ENCODE data around the gene VSTM2B. TPM values are rescaled to one million over a fixed set of nuclear protein-coding genes. Genes with fewer than 3 reads are reported as not detected.

Gene VSTM2B
- total RNA-seq, 1 experiment from 2014 or later = 0.31 TPM

DNA sequence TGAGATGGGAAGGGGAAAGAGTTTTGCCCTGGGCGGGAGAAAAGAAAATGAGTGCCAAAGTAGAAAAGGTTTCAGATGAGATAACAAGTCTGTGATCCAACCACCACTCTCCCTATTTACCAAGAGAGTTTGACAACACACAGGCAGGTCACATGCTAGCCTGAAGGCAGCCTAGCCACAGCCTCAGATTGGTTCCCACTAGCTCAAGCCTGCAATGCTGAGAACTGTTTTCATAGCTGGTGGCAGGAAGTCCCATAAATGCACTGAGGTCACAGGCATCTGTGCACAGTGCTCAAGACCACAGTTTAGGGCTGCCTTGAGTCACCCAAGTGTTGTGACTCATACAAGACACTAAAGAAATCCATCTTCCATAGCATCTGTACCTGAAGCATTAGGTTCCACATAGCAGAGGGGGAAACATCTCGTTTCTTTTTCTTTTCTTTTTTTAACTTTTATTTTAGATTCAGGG lies 61.8 kb downstream of the VSTM2B start:
- TF ChIP-seq, protein P1, sequence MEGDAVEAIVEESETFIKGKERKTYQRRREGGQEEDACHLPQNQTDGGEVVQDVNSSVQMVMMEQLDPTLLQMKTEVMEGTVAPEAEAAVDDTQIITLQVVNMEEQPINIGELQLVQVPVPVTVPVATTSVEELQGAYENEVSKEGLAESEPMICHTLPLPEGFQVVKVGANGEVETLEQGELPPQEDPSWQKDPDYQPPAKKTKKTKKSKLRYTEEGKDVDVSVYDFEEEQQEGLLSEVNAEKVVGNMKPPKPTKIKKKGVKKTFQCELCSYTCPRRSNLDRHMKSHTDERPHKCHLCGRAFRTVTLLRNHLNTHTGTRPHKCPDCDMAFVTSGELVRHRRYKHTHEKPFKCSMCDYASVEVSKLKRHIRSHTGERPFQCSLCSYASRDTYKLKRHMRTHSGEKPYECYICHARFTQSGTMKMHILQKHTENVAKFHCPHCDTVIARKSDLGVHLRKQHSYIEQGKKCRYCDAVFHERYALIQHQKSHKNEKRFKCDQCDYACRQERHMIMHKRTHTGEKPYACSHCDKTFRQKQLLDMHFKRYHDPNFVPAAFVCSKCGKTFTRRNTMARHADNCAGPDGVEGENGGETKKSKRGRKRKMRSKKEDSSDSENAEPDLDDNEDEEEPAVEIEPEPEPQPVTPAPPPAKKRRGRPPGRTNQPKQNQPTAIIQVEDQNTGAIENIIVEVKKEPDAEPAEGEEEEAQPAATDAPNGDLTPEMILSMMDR (conservative IDR thresholded peaks at IDR 0.05) = no peak

More for the DNA sequence above, 61.8 kb downstream of the VSTM2B start:
- no CpG with 5 or more reads among the region's 2 CpGs for WGBS (ENCODE audit: extremely low coverage, insufficient read length, low lambda C conversion rate)
- H2BK12ac ChIP-seq (ENCODE audit: insufficient read length, low read depth, low read length) = no peak overlapping the region
- no peak overlapping the region for H3K9ac ChIP-seq (ENCODE audit: extremely low read depth, insufficient read length, low read length)
- no peak overlapping the region for H4K5ac ChIP-seq (ENCODE audit: insufficient read length, low read depth, low read length)
- Mint-ChIP-seq H3K27me3 (ENCODE audit: low read depth) (peaks cover 88% of the 10 kb centered on the region), H3K9me3 (peaks cover 0 to 4% of the 10 kb centered on the region in 2 experiments; a peak in 4 of 5 replicates), H3K36me3 (ENCODE audit: insufficient read depth in 1 of 3, low read depth in 3 of 3) (no peaks in the 10 kb centered on the region; a peak in 1 of 7 replicates), H3K4me3 (no peak overlapping the region; a peak in 1 of 5 replicates), H3K4me1 (peaks cover 0 to 2% of the 10 kb centered on the region in 2 experiments; a peak in 1 of 4 replicates), H3K27ac (no peak overlapping the region)
- no peak overlapping the region for H3T11ph ChIP-seq (ENCODE audit: low read length)
- H3K56ac ChIP-seq (ENCODE audit: insufficient read length, low read depth, low read length) = no peak overlapping the region
- H2AK5ac ChIP-seq (ENCODE audit: insufficient read length, low read length) = no peak overlapping the region
- no peaks in the 10 kb centered on the region for H3K23me2 ChIP-seq (ENCODE audit: insufficient read length, low read depth, low read length, poor library complexity, severe bottlenecking)
- DNase-seq = no peak
- H3K18ac ChIP-seq (ENCODE audit: insufficient read length, low read depth, low read length) = no peak overlapping the region
- H3K4me1 ChIP-seq (ENCODE audit: insufficient read depth, low read length) = no peaks in the 10 kb centered on the region
- H2BK120ac ChIP-seq (ENCODE audit: low read depth, low read length, poor library complexity, severe bottlenecking) = no peak overlapping the region
- no peak overlapping the region for H2AFZ ChIP-seq (ENCODE audit: low read length)
- no peaks in the 10 kb centered on the region for H4K20me1 ChIP-seq (ENCODE audit: control insufficient read depth, insufficient read depth, insufficient read length)
- H3K4ac ChIP-seq (ENCODE audit: low read depth, low read length) = no peak overlapping the region
- no peaks in the 10 kb centered on the region for H3K79me1 ChIP-seq (ENCODE audit: insufficient read depth, low read depth, low read length, poor library complexity, severe bottlenecking)
- H3K79me2 ChIP-seq (ENCODE audit: insufficient read depth, low read length) = no peaks in the 10 kb centered on the region
- no peak overlapping the region for H4K91ac ChIP-seq (ENCODE audit: insufficient read length, low read depth, low read length)
- no peaks in the 10 kb centered on the region for H3K9me3 ChIP-seq (ENCODE audit: control insufficient read depth, low read depth, low read length)
- no peak overlapping the region for H2BK15ac ChIP-seq (ENCODE audit: low read depth, low read length)
- H2BK20ac ChIP-seq (ENCODE audit: low read depth, low read length, poor library complexity, severe bottlenecking) = no peak overlapping the region
- no peak overlapping the region for H3K4me2 ChIP-seq (ENCODE audit: insufficient read depth, insufficient read length, low read length)
- no peak overlapping the region for H3K27ac ChIP-seq (ENCODE audit: insufficient read length, low read depth, low read length)
- no peak overlapping the region for H3K23ac ChIP-seq (ENCODE audit: insufficient read length, low read depth, low read length)
- H2BK5ac ChIP-seq (ENCODE audit: insufficient read length, low read length) = no peak overlapping the region
- no peak overlapping the region for H3K14ac ChIP-seq (ENCODE audit: insufficient read depth, low read length)
- no peaks in the 10 kb centered on the region for H3K27me3 ChIP-seq (ENCODE audit: insufficient read depth, low read length)
- H4K8ac ChIP-seq (replicated peaks; ENCODE audit: insufficient read length, low read depth, low read length) = no peak overlapping the region
